GM12872 (cell line): Measurements from ENCODE around the gene PPRC1.
A peak's percentile ranks its signal among the peaks of the same experiment; 100 is the strongest.

Source experiments
- CTCF ChIP-seq: IDR thresholded peaks from 3 replicates; pipeline ENCODE4 v1.5.1; 2011; ENCODE audit warnings: low read depth, mild to moderate bottlenecking, low read length, moderate library complexity; ENCODE audit not compliant: insufficient read depth

Gene PPRC1

GRCh38 chr10:102114861-102115618 is 17.8 kb upstream of the PPRC1 start:
- TF ChIP-seq CTCF = no peak

GRCh38 chr10:102115775-102116174 is 17.1 kb upstream of the PPRC1 start:
- TF ChIP-seq CTCF = no peak

GRCh38 chr10:102116656-102117055 is 16.2 kb upstream of the PPRC1 start:
- TF ChIP-seq CTCF = no peak

- peak; percentile 34; the same call in 1 of the 3 replicates for TF ChIP-seq CTCF
These were observed 15.3 kb upstream of the PPRC1 start for GRCh38 chr10:102117391-102118159.

GRCh38 chr10:102118867-102119266 is 14.0 kb upstream of the PPRC1 start:
- TF ChIP-seq CTCF = no peak

GRCh38 chr10:102119417-102120141 is 13.3 kb upstream of the PPRC1 start:
- no peak for TF ChIP-seq CTCF
